ENCODE results near the gene RPS5.

- TF ChIP-seq BRF2 (IDR thresholded peaks at IDR 0.05; ENCODE audit: borderline replicate concordance, insufficient read depth, insufficient read length) (no peak), MCM3 (IDR thresholded peaks at IDR 0.05) (no peak), KHSRP (IDR thresholded peaks at IDR 0.05) (no peak), RAD21 (CRISPR knock-in tag; conservative IDR thresholded peaks at IDR 0.05 in 1 of 2, IDR thresholded peaks at IDR 0.05 in 1 of 2) (no peak), RFX5 (IDR thresholded peaks at IDR 0.05; ENCODE audit: low read depth, low read length) (no peak), ZNF263 (CRISPR knock-in tag; IDR thresholded peaks at IDR 0.05; ENCODE audit: borderline replicate concordance) (no peak), ADNP (tag; IDR thresholded peaks at IDR 0.05) (no peak), ZNF639 (CRISPR knock-in tag; conservative IDR thresholded peaks at IDR 0.05 in 1 of 2, IDR thresholded peaks at IDR 0.05 in 1 of 2) (no peak), JUN (IDR thresholded peaks at IDR 0.05; ENCODE audit: borderline replicate concordance, low read depth, low read length) (no peak), JUN (CRISPR knock-in tag; IDR thresholded peaks at IDR 0.05; ENCODE audit: borderline replicate concordance) (no peak), CTCF (IDR thresholded peaks at IDR 0.05 in 2 of 3, conservative IDR thresholded peaks at IDR 0.05 in 1 of 3; ENCODE audit: insufficient read depth in 2 of 3, low read depth in 1 of 3, low read length in 3 of 3) (no peak), NFYB (IDR thresholded peaks at IDR 0.05; ENCODE audit: extremely low read depth, insufficient read length) (no peak), FOXM1 (IDR thresholded peaks at IDR 0.05; ENCODE audit: low read depth) (no peak), FOXM1 (CRISPR knock-in tag; IDR thresholded peaks at IDR 0.05; ENCODE audit: low read depth) (no peak), XRCC4 (IDR thresholded peaks at IDR 0.05; ENCODE audit: extremely low read depth, insufficient read depth, insufficient read length) (no peak)
These were observed 22.9 kb upstream of the RPS5 start for GRCh38 chr19:58364146-58364545.
